D721Med (cell line): ENCODE results near the gene ATE1.

ENCODE experiments used
- DNase-seq: peaks from one replicate; pipeline ENCODE4 v3.0.0; 2011; ENCODE audit warnings: low spot score; ENCODE audit not compliant: insufficient read length
- FAIRE-seq: peaks from 2 replicates; lab custom pipeline; 2011; peaks lifted over from hg19 to GRCh38; lab: Jason Lieb, UNC
- CTCF ChIP-seq: IDR thresholded peaks from 2 replicates; pipeline ENCODE4 v1.5.1; 2012; ENCODE audit warnings: mild to moderate bottlenecking, control low read depth; ENCODE audit not compliant: insufficient read depth; ENCODE audit errors: missing control alignments

Gene ATE1

GRCh38 chr10:121853950-121854349 lies 73.9 kb downstream of the ATE1 start:
- FAIRE-seq (no peak), DNase-seq (no peak)
- TF ChIP-seq CTCF = no peak

GRCh38 chr10:121851786-121852185 lies 76.0 kb downstream of the ATE1 start:
- no peak for TF ChIP-seq CTCF
- DNase-seq (no peak), FAIRE-seq (no peak)

GRCh38 chr10:121848082-121848481 lies 79.7 kb downstream of the ATE1 start:
- FAIRE-seq = no peak
- TF ChIP-seq CTCF = no peak
- DNase-seq = no peak

GRCh38 chr10:121846555-121846954 lies 81.3 kb downstream of the ATE1 start:
- DNase-seq (no peak), FAIRE-seq (no peak)
- no peak for TF ChIP-seq CTCF

GRCh38 chr10:121845044-121845784 lies 82.6 kb downstream of the ATE1 start:
- DNase-seq = no peak
- no peak for FAIRE-seq
- TF ChIP-seq CTCF = no peak

GRCh38 chr10:121844537-121844936 lies 83.3 kb downstream of the ATE1 start:
- no peak for FAIRE-seq
- DNase-seq = no peak
- no peak for TF ChIP-seq CTCF

GRCh38 chr10:121843379-121843778 lies 84.5 kb downstream of the ATE1 start:
- no peak for DNase-seq
- FAIRE-seq = no peak
- TF ChIP-seq CTCF = no peak
